Retinal pigment epithelial cell (primary cell): ENCODE results near the gene SMKR1.
"Not testable (repeated sequence)": the region's sequence is repeated elsewhere in the genome, so short reads cannot be mapped to it uniquely, and the experiment has no call there.

Experiments used
- DNase-seq: peaks from one replicate; pipeline ENCODE4 v3.0.0-alpha.2; 2010; ENCODE audit warnings: low read depth
- H3K4me3 ChIP-seq: 2 replicates; pipeline ENCODE4 v1.5.1; 2011; ENCODE audit warnings: mild to moderate bottlenecking, low read length, control low read depth, moderate library complexity
- TF ChIP-seq, protein P1 (sequence below): conservative IDR thresholded peaks from 2 replicates; pipeline ENCODE4 v1.5.1; 2011; ENCODE audit warnings: low read depth, low read length, control low read depth, inconsistent platforms

The SMKR1 gene

DNA sequence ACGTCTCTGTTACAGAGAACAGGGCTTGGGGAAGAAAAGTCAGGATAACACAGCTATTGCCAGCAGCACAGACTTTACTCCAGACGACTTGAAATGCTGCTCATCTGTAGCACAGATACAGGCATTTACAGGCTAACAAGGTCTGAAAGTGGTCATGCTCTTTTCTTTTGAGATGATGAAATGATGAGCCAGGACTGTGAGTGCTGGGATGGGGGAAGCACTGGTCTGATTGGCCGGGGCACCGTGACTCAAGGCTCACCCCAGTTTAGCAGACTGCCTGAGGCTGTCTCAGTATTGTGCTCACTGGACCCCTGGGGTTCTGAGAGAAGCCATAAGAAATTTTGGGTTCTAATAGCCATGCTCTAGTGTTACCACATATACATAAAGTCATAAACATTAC is 12.4 kb downstream of the SMKR1 start:
- H3K4me3 ChIP-seq, result no peak overlapping the region
- TF ChIP-seq, protein P1, sequence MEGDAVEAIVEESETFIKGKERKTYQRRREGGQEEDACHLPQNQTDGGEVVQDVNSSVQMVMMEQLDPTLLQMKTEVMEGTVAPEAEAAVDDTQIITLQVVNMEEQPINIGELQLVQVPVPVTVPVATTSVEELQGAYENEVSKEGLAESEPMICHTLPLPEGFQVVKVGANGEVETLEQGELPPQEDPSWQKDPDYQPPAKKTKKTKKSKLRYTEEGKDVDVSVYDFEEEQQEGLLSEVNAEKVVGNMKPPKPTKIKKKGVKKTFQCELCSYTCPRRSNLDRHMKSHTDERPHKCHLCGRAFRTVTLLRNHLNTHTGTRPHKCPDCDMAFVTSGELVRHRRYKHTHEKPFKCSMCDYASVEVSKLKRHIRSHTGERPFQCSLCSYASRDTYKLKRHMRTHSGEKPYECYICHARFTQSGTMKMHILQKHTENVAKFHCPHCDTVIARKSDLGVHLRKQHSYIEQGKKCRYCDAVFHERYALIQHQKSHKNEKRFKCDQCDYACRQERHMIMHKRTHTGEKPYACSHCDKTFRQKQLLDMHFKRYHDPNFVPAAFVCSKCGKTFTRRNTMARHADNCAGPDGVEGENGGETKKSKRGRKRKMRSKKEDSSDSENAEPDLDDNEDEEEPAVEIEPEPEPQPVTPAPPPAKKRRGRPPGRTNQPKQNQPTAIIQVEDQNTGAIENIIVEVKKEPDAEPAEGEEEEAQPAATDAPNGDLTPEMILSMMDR, result no peak
- no peak for DNase-seq

DNA sequence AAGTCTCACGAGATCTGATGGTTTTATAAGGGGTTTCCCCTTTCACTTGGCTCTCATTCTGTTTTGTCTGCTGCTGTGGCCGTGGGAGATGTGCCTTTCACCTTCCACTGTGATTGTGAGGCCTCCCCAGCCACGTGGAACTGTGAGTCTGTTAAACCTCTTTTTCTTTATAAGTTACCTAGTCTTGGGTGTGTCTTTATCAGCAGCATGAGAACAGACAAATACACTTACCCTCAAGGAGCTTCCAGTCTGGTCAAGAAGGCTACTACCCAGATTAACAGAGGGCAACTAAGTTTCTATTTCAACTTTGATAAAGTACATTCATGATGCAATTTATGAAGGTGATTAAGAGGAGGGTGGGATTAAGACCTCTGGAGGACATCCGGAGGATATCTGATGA is 13.1 kb downstream of the SMKR1 start:
- TF ChIP-seq, protein P1, result no peak
- DNase-seq, result no peak
- H3K4me3 ChIP-seq, result no peak overlapping the region

DNA sequence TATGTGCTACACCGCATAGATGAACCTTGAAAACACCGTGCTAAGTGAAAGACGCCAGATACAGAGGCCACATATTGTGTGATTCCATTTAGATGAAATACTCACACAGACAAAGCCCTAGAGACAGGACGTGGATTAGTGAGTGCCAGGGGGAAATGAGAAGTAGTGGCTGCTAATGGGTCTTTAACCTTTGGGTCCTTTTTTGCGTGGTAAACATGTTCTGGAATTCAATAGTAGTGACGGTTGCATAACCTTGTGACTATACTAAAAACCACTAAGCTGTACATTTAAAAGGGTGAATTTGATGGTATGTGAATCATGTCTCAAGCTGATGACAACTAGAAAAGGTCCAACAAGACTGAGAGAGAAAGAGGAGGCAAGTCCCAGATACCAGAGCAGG is 15.6 kb downstream of the SMKR1 start:
- H3K4me3 ChIP-seq, result no peak overlapping the region
- DNase-seq, result peak; percentile 54
- TF ChIP-seq, protein P1, result no peak

DNA sequence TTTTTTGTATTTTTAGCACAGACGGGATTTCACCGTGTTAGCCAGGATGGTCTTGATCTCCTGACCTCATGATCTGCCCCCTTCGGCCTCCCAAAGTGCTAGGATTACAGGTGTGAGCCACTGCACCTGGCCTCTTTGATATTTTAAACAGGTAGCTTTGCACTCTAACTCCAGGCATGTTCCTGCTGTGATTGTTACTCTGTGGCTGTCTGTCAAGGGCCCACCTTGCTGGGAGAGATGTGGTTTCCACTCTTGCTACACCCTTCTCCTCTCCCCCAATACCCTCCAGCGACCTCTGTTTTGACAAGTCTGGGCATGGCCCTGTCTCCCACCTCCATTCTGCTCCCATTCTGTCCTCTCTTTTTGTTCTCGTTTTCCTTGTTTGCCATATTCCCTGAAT is 17.1 kb downstream of the SMKR1 start:
- no peak for DNase-seq
- H3K4me3 ChIP-seq, result no peak overlapping the region
- TF ChIP-seq, protein P1, result no peak

DNA sequence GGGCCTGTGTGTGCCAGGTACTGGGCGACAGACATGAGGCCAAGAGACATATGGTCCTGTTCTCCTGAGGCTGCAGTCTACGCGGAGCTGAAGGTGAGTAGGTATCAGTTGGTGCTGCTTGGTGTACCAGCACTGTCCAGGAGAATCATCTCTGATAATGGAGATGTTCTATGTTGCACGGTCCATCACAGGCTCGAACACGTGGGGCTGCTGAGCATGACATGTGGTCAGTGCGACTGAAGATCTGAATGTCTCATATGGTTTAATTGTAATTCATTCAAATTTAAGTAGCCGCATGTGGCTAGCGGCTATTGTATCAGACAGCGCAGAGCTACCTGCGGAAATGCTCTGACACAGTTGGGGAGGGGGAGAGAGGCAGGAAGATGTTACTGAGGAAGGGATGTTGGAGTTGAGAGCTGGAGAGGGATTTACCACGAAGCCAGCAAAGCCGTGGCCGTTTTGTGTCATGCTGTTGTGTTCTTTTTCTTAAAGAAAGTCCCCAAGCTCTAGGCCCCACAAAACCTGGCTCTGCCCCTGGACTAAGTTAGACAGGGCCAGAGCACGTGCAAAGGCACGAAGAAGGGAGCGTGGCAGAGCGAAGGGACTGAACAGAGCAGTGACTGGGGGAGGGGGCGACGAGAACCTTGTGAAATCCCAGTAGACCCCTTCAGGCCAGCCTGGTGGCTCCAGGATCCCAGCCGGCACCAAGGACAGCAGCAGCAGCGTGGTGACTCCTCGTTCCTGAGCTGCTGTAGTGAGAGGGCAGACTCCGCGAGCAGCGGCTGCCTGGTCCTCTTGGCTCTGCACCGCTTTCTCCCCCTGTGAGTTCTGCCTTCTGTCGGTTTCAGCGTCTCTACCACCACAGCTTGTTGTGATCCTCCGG is 20.0 kb downstream of the SMKR1 start:
- no peak for DNase-seq
- TF ChIP-seq, protein P1, result no peak
- no peak overlapping the region for H3K4me3 ChIP-seq

DNA sequence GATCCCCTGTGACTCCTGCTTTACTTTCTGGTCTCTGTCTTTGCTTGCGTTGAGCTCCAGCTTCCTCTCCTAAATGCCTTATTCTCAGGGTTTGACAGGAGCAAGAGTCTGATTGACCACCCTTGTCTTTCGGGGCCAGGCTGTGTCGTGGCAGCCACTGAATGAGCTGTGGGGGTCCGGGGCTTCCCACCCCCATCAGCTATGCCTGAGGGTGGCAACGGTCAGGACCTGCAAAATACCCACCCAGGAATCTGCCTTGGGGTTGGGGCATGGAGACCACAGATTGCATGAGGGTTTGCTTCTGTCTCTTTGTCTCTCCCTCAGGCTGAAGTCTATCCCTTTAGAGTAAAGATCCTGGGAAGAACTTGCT is 20.6 kb downstream of the SMKR1 start:
- TF ChIP-seq, protein P1, result no peak
- H3K4me3 ChIP-seq, result no peak overlapping the region
- DNase-seq, result no peak

DNA sequence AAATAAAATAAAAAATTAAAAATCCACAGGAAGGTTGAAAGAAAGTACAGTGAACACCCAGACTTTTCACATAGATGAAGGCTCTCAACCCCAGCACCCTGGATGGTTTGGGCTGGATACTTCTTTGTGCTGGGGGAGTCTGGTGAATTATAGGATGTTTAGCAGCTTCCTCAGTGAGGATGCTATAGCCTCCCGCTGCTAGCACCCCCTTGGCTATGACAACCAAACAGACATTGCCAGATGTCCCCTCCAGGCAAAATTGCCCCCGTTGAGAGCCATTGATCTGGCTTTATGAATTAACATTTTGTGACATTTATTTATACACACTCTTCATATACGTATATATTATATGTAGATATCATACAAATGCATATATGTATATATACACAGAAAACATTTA is 21.6 kb downstream of the SMKR1 start:
- TF ChIP-seq, protein P1, result no peak
- DNase-seq, result no peak
- no peak overlapping the region for H3K4me3 ChIP-seq

DNA sequence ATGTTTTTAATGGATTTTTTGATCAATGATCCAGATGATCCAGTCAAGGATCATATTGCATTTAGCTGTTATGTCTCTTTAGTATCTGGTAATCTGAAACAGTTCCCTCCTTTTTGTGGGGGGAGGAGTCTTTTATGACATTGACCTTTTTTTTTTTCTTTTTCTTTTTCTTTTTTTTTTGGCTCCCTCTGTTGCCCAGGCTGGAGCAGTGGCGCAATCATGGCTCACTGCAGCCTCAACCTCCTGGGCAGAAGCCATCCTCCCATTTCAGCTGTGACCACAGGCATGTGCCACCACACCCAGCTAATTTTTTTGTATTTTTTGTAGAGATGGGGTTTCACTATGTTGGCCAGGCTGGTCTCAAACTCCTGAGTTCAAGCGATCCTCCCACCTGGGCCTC is 22.1 kb downstream of the SMKR1 start:
- not testable (repeated sequence) for H3K4me3 ChIP-seq, DNase-seq
